ENCODE measurements around the gene GBA3.

DNA sequence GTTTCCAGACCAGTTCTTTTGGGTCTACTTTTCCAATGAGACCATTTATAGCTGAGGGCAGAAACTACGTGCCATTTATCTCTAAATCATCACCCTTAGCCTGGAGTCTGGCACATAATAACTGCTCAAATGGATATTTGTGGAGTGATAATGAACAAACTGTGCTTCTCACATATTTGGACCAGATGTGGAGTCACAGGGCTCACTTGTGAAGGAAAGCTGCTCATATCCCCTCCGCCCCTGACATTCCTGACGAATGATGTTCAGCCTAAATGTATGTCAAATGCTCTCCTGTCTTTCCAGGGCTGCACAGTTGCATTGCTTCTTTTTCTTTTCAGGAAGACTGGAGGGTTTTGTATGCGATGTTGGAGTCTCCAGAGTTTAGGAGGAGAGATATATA is 110.1 kb downstream of the GBA3 start:
- no peak for TF ChIP-seq TOX (CRISPR knock-in tag; IDR thresholded peaks at IDR 0.05; ENCODE audit: borderline replicate concordance)
- TF ChIP-seq ISL1 (CRISPR knock-in tag; IDR thresholded peaks at IDR 0.05): no peak
- TF ChIP-seq CSDC2 (CRISPR knock-in tag; IDR thresholded peaks at IDR 0.05): no peak
- no peak for TF ChIP-seq ESRRG (CRISPR knock-in tag; IDR thresholded peaks at IDR 0.05)
- no peak for TF ChIP-seq ZNF565 (CRISPR knock-in tag; conservative IDR thresholded peaks at IDR 0.05; ENCODE audit: low read depth)
- no peak for TF ChIP-seq GLIS3 (CRISPR knock-in tag; IDR thresholded peaks at IDR 0.05)
- no peak for TF ChIP-seq ARNTL (CRISPR knock-in tag; IDR thresholded peaks at IDR 0.05; ENCODE audit: borderline replicate concordance, low read depth)
- TF ChIP-seq ZNF8 (CRISPR knock-in tag; IDR thresholded peaks at IDR 0.05): no peak
- no peak for TF ChIP-seq RARB (CRISPR knock-in tag; IDR thresholded peaks at IDR 0.05)
- TF ChIP-seq ZFP30 (CRISPR knock-in tag; IDR thresholded peaks at IDR 0.05): no peak
- TF ChIP-seq, protein P1, sequence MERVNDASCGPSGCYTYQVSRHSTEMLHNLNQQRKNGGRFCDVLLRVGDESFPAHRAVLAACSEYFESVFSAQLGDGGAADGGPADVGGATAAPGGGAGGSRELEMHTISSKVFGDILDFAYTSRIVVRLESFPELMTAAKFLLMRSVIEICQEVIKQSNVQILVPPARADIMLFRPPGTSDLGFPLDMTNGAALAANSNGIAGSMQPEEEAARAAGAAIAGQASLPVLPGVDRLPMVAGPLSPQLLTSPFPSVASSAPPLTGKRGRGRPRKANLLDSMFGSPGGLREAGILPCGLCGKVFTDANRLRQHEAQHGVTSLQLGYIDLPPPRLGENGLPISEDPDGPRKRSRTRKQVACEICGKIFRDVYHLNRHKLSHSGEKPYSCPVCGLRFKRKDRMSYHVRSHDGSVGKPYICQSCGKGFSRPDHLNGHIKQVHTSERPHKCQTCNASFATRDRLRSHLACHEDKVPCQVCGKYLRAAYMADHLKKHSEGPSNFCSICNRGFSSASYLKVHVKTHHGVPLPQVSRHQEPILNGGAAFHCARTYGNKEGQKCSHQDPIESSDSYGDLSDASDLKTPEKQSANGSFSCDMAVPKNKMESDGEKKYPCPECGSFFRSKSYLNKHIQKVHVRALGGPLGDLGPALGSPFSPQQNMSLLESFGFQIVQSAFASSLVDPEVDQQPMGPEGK (CRISPR knock-in tag; IDR thresholded peaks at IDR 0.05; ENCODE audit: borderline replicate concordance): no peak
- TF ChIP-seq, protein P2, sequence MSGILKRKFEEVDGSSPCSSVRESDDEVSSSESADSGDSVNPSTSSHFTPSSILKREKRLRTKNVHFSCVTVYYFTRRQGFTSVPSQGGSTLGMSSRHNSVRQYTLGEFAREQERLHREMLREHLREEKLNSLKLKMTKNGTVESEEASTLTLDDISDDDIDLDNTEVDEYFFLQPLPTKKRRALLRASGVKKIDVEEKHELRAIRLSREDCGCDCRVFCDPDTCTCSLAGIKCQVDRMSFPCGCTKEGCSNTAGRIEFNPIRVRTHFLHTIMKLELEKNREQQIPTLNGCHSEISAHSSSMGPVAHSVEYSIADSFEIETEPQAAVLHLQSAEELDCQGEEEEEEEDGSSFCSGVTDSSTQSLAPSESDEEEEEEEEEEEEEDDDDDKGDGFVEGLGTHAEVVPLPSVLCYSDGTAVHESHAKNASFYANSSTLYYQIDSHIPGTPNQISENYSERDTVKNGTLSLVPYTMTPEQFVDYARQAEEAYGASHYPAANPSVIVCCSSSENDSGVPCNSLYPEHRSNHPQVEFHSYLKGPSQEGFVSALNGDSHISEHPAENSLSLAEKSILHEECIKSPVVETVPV (CRISPR knock-in tag; IDR thresholded peaks at IDR 0.05): no peak

Data from SK-N-SH treated with all-trans-retinoic acid at 6 μM for 48 hours (cell line).